ENCODE measurements around the gene SEPTIN12.

SEPTIN12 gene

GRCh38 chr16:4783951-4784336 lies 4.2 kb downstream of the SEPTIN12 start:
- no peak overlapping the region for H3K4me2 ChIP-seq (ENCODE audit: low read depth, low read length)
- H3K27ac ChIP-seq (ENCODE audit: low read length), result no peak overlapping the region
- H3K9me3 ChIP-seq (replicated peaks; ENCODE audit: insufficient read depth, low read length), result no peaks in the 10 kb centered on the region
- no peak overlapping the region for H3K4me3 ChIP-seq (ENCODE audit: low read length)
- DNase-seq, result no peak
- H2AFZ ChIP-seq (ENCODE audit: low read length), result no peak overlapping the region
- no peaks in the 10 kb centered on the region for H3K9me2 ChIP-seq (replicated peaks; ENCODE audit: insufficient read depth, low read length)
- TF ChIP-seq EZH2 (optimal IDR thresholded peaks at IDR 0.05; ENCODE audit: low read depth, low read length) (no peak), EZH2phosphoT487 (IDR thresholded peaks at IDR 0.05; ENCODE audit: low read length) (no peak), CTCF (IDR thresholded peaks at IDR 0.05; ENCODE audit: low read length) (no peak)
- H3K4me1 ChIP-seq (ENCODE audit: low read length), result no peaks in the 10 kb centered on the region
- no peaks in the 10 kb centered on the region for H4K20me1 ChIP-seq (ENCODE audit: insufficient read depth, low read length)
- no peaks in the 10 kb centered on the region for H3K36me3 ChIP-seq (replicated peaks; ENCODE audit: insufficient read depth, low read length)
- H3K79me2 ChIP-seq (ENCODE audit: low read length), result no peaks in the 10 kb centered on the region
- H3F3A ChIP-seq (ENCODE audit: insufficient read depth, low read length), result no peaks in the 10 kb centered on the region
- no peaks in the 10 kb centered on the region for H3K27me3 ChIP-seq (replicated peaks; ENCODE audit: insufficient read depth, low read length)
- no peak overlapping the region for H3K9ac ChIP-seq (ENCODE audit: low read length)

GRCh38 chr16:4783251-4783950 lies 4.7 kb downstream of the SEPTIN12 start:
- DNase-seq, result no peak
- H3K27ac ChIP-seq (ENCODE audit: low read length), result no peak overlapping the region
- no peaks in the 10 kb centered on the region for H3K79me2 ChIP-seq (ENCODE audit: low read length)
- H3K4me2 ChIP-seq (ENCODE audit: low read depth, low read length), result no peak overlapping the region
- H4K20me1 ChIP-seq (ENCODE audit: insufficient read depth, low read length), result no peaks in the 10 kb centered on the region
- no peaks in the 10 kb centered on the region for H3K27me3 ChIP-seq (replicated peaks; ENCODE audit: insufficient read depth, low read length)
- no peaks in the 10 kb centered on the region for H3F3A ChIP-seq (ENCODE audit: insufficient read depth, low read length)
- no peak overlapping the region for H2AFZ ChIP-seq (ENCODE audit: low read length)
- TF ChIP-seq EZH2phosphoT487 (IDR thresholded peaks at IDR 0.05; ENCODE audit: low read length) (no peak), CTCF (IDR thresholded peaks at IDR 0.05; ENCODE audit: low read length) (no peak), EZH2 (optimal IDR thresholded peaks at IDR 0.05; ENCODE audit: low read depth, low read length) (no peak)
- H3K36me3 ChIP-seq (replicated peaks; ENCODE audit: insufficient read depth, low read length), result no peaks in the 10 kb centered on the region
- no peaks in the 10 kb centered on the region for H3K4me1 ChIP-seq (ENCODE audit: low read length)
- H3K9me3 ChIP-seq (replicated peaks; ENCODE audit: insufficient read depth, low read length), result no peaks in the 10 kb centered on the region
- H3K9me2 ChIP-seq (replicated peaks; ENCODE audit: insufficient read depth, low read length), result no peaks in the 10 kb centered on the region
- H3K4me3 ChIP-seq (ENCODE audit: low read length), result no peak overlapping the region
- H3K9ac ChIP-seq (ENCODE audit: low read length), result no peak overlapping the region

- Histone ChIP-seq H3K9me3 (replicated peaks; ENCODE audit: insufficient read depth, low read length) (no peaks in the 10 kb centered on the region), H3K36me3 (replicated peaks; ENCODE audit: insufficient read depth, low read length) (no peaks in the 10 kb centered on the region), H3K27me3 (replicated peaks; ENCODE audit: insufficient read depth, low read length) (0 out of 2 replicates have a peak, but pooled peaks cover 1% of the 10 kb centered on the region), H3K4me3 (ENCODE audit: low read length) (no peak overlapping the region), H2AFZ (ENCODE audit: low read length) (no peak overlapping the region), H3K9me2 (replicated peaks; ENCODE audit: insufficient read depth, low read length) (no peaks in the 10 kb centered on the region), H3K9ac (ENCODE audit: low read length) (no peak overlapping the region), H3K4me1 (ENCODE audit: low read length) (no peaks in the 10 kb centered on the region), H3K79me2 (ENCODE audit: low read length) (no peaks in the 10 kb centered on the region), H4K20me1 (ENCODE audit: insufficient read depth, low read length) (no peaks in the 10 kb centered on the region), H3K4me2 (ENCODE audit: low read depth, low read length) (no peak overlapping the region), H3F3A (ENCODE audit: insufficient read depth, low read length) (no peaks in the 10 kb centered on the region), H3K27ac (ENCODE audit: low read length) (no peak overlapping the region)
- TF ChIP-seq CTCF (IDR thresholded peaks at IDR 0.05; ENCODE audit: low read length) (no peak), EZH2phosphoT487 (IDR thresholded peaks at IDR 0.05; ENCODE audit: low read length) (no peak), EZH2 (optimal IDR thresholded peaks at IDR 0.05; ENCODE audit: low read depth, low read length) (no peak)
- no peak for DNase-seq
These were observed 7.9 kb downstream of the SEPTIN12 start for GRCh38 chr16:4780235-4780634.

All from MM.1S (cell line).